Glutamatergic neuron (in vitro differentiated cells): ENCODE results near the gene JAZF1. TPM values are rescaled to one million over a fixed set of nuclear protein-coding genes. Genes with fewer than 3 reads are reported as not detected.

Experiments used
- DNase-seq: peaks from one replicate; pipeline ENCODE4 v3.0.0; 2022
- H3K27ac Mint-ChIP-seq: one replicate; pipeline ENCODE4 v1.8.0; 2020; ENCODE audit warnings: mild to moderate bottlenecking, mixed read lengths, inconsistent platforms; ENCODE audit not compliant: unreplicated experiment
- H3K27me3 Mint-ChIP-seq: one replicate; pipeline ENCODE4 v1.8.0; 2020; ENCODE audit warnings: mild to moderate bottlenecking, moderate library complexity, mixed read lengths, inconsistent platforms; ENCODE audit not compliant: unreplicated experiment
- H3K36me3 Mint-ChIP-seq: one replicate; pipeline ENCODE4 v1.8.0; 2020; ENCODE audit warnings: mild to moderate bottlenecking, mixed read lengths, inconsistent platforms; ENCODE audit not compliant: unreplicated experiment
- H3K4me1 Mint-ChIP-seq: one replicate; pipeline ENCODE4 v1.8.0; 2020; ENCODE audit warnings: mild to moderate bottlenecking, low read depth, mixed read lengths, inconsistent platforms; ENCODE audit not compliant: unreplicated experiment
- H3K4me3 Mint-ChIP-seq: one replicate; pipeline ENCODE4 v1.8.0; 2020; ENCODE audit warnings: mild to moderate bottlenecking, mixed read lengths, inconsistent platforms; ENCODE audit not compliant: unreplicated experiment
- H3K9me3 Mint-ChIP-seq: one replicate; pipeline ENCODE4 v1.8.0; 2020; ENCODE audit warnings: mild to moderate bottlenecking, moderate library complexity, mixed read lengths, inconsistent platforms; ENCODE audit not compliant: unreplicated experiment
- total RNA-seq: library from RNA; stranded (reverse); fragmentation: NEBNext Ultra II Directional; extraction: Animal tissue kit (Norgen Biotek cat#: 25700); gene quantifications from one replicate; pipeline ENCODE4 v1.2.1, GENCODE V29; 2021; ENCODE audit not compliant: unreplicated experiment
- TF ChIP-seq, protein P1 (sequence below): fragments of 200-600 bp; sonication (generic); IDR thresholded peaks from one replicate; pipeline ENCODE4 v1.5.0; 2021; ENCODE audit not compliant: partially characterized antibody, unreplicated experiment

Gene JAZF1
- total RNA-seq, 1 donor from 2014 or later, result 14.1 TPM

DNA sequence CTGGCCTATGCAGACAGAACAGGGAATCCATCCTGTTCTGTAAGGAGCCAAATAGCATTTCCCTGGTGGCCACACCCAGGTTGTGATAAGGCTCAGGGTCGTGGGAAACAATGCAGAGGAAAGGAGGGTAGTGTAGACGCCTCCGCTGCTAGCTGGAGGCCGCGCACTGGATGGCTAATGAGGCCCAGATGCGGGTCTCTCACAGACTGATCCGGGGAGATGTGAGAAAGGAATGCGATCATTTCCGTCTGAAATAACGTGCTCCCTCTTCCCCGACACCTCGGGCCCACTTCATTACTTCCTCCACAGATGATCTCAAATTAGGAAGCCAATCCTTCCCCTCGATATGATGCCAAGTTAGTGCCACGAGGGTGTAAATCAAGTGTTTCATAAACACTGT, 237.4 kb downstream of the JAZF1 start:
- TF ChIP-seq, protein P1, sequence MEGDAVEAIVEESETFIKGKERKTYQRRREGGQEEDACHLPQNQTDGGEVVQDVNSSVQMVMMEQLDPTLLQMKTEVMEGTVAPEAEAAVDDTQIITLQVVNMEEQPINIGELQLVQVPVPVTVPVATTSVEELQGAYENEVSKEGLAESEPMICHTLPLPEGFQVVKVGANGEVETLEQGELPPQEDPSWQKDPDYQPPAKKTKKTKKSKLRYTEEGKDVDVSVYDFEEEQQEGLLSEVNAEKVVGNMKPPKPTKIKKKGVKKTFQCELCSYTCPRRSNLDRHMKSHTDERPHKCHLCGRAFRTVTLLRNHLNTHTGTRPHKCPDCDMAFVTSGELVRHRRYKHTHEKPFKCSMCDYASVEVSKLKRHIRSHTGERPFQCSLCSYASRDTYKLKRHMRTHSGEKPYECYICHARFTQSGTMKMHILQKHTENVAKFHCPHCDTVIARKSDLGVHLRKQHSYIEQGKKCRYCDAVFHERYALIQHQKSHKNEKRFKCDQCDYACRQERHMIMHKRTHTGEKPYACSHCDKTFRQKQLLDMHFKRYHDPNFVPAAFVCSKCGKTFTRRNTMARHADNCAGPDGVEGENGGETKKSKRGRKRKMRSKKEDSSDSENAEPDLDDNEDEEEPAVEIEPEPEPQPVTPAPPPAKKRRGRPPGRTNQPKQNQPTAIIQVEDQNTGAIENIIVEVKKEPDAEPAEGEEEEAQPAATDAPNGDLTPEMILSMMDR, result no peak
- Mint-ChIP-seq H3K36me3 (no peaks in the 10 kb centered on the region), H3K27me3 (no peaks in the 10 kb centered on the region), H3K4me3 (no peak overlapping the region), H3K27ac (no peak overlapping the region), H3K9me3 (peaks cover 2% of the 10 kb centered on the region), H3K4me1 (peaks cover 55% of the 10 kb centered on the region)
- no peak for DNase-seq

DNA sequence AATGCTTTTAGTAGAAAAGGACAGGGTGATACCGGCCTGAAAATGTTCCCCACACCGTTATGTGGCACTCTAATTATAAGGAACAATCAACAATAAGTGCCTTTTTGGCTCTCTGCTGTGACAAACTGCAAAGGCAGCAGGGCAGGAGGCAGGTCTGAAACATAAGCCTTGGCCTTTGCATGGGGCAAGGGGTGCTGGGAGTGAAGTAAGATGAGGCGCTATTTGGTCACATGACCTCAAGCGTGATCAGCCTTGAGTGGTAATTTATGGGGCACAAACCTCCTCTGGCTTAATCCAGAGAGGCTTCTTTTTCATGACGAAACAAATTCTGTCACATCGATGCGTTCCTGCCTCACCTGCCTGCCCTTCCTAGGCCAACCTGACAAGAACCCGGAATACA, 237.9 kb downstream of the JAZF1 start:
- H3K27ac Mint-ChIP-seq, result no peak overlapping the region
- peaks cover 49% of the 10 kb centered on the region for H3K4me1 Mint-ChIP-seq
- no peak overlapping the region for H3K4me3 Mint-ChIP-seq
- TF ChIP-seq, protein P1, result no peak
- H3K36me3 Mint-ChIP-seq, result no peaks in the 10 kb centered on the region
- DNase-seq, result no peak
- H3K27me3 Mint-ChIP-seq, result no peaks in the 10 kb centered on the region
- H3K9me3 Mint-ChIP-seq, result peaks cover 2% of the 10 kb centered on the region

DNA sequence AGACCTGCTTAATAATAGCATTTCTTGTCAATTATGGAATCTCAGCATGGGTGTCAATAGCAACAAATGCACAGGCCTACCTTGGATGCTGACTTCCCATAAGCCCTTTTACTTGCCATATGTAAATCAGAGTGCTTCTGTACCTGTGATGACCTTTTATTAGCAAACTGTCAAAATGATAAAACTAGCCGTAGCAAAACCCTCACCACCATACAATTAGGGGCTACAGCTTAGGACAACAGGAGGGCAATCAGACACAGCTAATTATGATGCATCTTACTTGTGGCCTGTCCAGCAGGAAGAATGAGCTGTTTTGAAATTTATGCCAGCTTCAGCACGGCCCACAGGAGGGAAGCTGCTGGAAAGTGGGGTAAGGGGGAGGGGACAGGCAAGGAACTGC, 239.1 kb downstream of the JAZF1 start:
- Mint-ChIP-seq H3K4me3 (no peak overlapping the region), H3K36me3 (no peaks in the 10 kb centered on the region), H3K4me1 (peaks cover 39% of the 10 kb centered on the region), H3K27ac (peak overlapping the region; percentile 6), H3K9me3 (no peaks in the 10 kb centered on the region), H3K27me3 (no peaks in the 10 kb centered on the region)
- TF ChIP-seq, protein P1, result no peak
- DNase-seq, result no peak

DNA sequence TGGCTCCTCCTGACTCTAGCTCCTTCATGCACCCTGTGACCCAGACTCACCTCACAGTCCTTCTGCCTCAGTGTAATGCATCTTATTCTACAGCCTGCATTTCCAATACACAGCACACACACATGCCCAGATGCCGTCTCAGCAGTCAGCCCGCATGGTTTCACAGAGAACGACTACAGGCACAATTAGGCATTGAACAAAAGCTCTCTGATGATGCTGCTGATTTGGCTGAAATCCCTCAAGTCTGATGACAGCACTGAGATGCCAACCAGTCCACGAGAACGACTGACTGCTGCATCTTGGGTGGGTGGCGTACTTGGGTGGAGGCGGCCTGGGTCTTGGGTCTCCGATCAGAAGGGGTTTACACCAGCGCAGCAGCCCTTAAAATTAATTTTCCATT, 240.3 kb downstream of the JAZF1 start:
- Mint-ChIP-seq H3K36me3 (no peaks in the 10 kb centered on the region), H3K27ac (peak overlapping the region; percentile 6), H3K27me3 (no peaks in the 10 kb centered on the region)

DNA sequence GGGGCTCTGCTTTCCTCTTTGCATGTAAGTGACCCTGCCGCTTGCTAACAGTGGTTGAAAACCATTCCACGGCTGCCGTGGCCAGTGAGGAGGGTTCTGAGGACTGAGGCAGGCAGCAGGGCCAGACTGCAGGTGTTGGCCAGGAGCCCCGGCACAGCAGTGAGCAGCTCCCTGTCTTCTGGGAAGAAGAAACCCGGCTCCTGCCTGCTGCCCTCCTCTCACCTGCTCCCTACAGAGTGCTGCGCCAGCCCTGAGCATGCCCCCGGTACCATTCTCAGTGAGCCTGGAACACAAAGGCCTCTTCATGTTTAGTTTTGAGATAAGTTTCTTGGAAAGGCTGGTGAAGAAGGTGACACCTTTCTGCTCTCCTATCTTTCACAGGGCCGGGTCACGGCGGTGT, 240.7 kb downstream of the JAZF1 start:
- Mint-ChIP-seq H3K4me3 (no peak overlapping the region), H3K27ac (peak overlapping the region; percentile 6), H3K36me3 (no peaks in the 10 kb centered on the region), H3K4me1 (peaks cover 27% of the 10 kb centered on the region), H3K9me3 (no peaks in the 10 kb centered on the region), H3K27me3 (no peaks in the 10 kb centered on the region)
- TF ChIP-seq, protein P1, result no peak
- DNase-seq, result no peak

More for the DNA sequence above, 240.3 kb downstream of the JAZF1 start:
- Mint-ChIP-seq H3K9me3 (no peaks in the 10 kb centered on the region), H3K4me1 (peaks cover 31% of the 10 kb centered on the region), H3K4me3 (no peak overlapping the region)
- TF ChIP-seq, protein P1, result no peak
- no peak for DNase-seq
